H1 (cell line): ENCODE results near the gene HSPBP1.

Experiments used
- CEBPB ChIP-seq: IDR thresholded peaks from 2 replicates; pipeline ENCODE4 v1.6.1; 2012; ENCODE audit warnings: low read depth, low read length
- CREB1 ChIP-seq: IDR thresholded peaks from 2 replicates; pipeline ENCODE4 v1.6.1; 2012; ENCODE audit warnings: inconsistent platforms
- EZH2 ChIP-seq: fragments of 200-600 bp; sonication (generic); IDR thresholded peaks from 2 replicates; pipeline ENCODE4 v1.7.1; 2012; ENCODE audit warnings: low read depth, mild to moderate bottlenecking, moderate library complexity, low read length, inconsistent platforms; ENCODE audit not compliant: severe bottlenecking
- PHF8 ChIP-seq: fragments of 200-600 bp; sonication (generic); conservative IDR thresholded peaks from 2 replicates; pipeline ENCODE4 v1.7.1; 2012; ENCODE audit warnings: low read depth, mild to moderate bottlenecking, inconsistent platforms, low read length, moderate library complexity
- POLR2A ChIP-seq, 2 experiments: IDR thresholded peaks; 1 replicate in 1 of 2; 2 replicates in 1 of 2; pipeline ENCODE4 v1.6.1; 2011; ENCODE audit warnings: low read depth in 2 of 2, low read length in 2 of 2, mild to moderate bottlenecking in 2 of 2; ENCODE audit errors: control extremely low read depth in 1 of 2
- RAD21 ChIP-seq, 2 experiments: IDR thresholded peaks in 1 of 2; conservative IDR thresholded peaks in 1 of 2; 2 replicates each; pipeline ENCODE4 v1.6.1; 2011; ENCODE audit warnings: low read depth in 2 of 2, low read length in 2 of 2, improper control_type of control experiment in 1 of 2, inconsistent platforms in 1 of 2, mild to moderate bottlenecking in 1 of 2, moderate library complexity in 1 of 2
- RBBP5 ChIP-seq: IDR thresholded peaks from 2 replicates; pipeline ENCODE4 v1.7.1; 2012; ENCODE audit warnings: low read depth, mild to moderate bottlenecking, inconsistent platforms, low read length, moderate library complexity, borderline replicate concordance
- TAF1 ChIP-seq: IDR thresholded peaks from 2 replicates; pipeline ENCODE4 v1.6.1; 2011; ENCODE audit warnings: mild to moderate bottlenecking, low read depth, low read length
- TF ChIP-seq, protein P1 (sequence below), 3 experiments: IDR thresholded peaks; 1 replicate in 2 of 3; 2 replicates in 1 of 3; pipeline versions ENCODE4 v1.5.1 to v1.6.1; 2011; ENCODE audit warnings: low read length in 3 of 3, mild to moderate bottlenecking in 3 of 3, inconsistent platforms in 2 of 3, low read depth in 1 of 3, moderate library complexity in 1 of 3; ENCODE audit not compliant: insufficient read depth in 1 of 3; ENCODE audit errors: control extremely low read depth in 1 of 3
- TF ChIP-seq, protein P2 (sequence below): IDR thresholded peaks from 2 replicates; pipeline ENCODE4 v1.6.1; 2012; ENCODE audit warnings: inconsistent platforms
- TF ChIP-seq, protein P3 (sequence below): IDR thresholded peaks from 2 replicates; pipeline ENCODE4 v1.6.1; 2011; ENCODE audit warnings: low read depth, mild to moderate bottlenecking, low read length; ENCODE audit not compliant: insufficient read depth

DNA sequence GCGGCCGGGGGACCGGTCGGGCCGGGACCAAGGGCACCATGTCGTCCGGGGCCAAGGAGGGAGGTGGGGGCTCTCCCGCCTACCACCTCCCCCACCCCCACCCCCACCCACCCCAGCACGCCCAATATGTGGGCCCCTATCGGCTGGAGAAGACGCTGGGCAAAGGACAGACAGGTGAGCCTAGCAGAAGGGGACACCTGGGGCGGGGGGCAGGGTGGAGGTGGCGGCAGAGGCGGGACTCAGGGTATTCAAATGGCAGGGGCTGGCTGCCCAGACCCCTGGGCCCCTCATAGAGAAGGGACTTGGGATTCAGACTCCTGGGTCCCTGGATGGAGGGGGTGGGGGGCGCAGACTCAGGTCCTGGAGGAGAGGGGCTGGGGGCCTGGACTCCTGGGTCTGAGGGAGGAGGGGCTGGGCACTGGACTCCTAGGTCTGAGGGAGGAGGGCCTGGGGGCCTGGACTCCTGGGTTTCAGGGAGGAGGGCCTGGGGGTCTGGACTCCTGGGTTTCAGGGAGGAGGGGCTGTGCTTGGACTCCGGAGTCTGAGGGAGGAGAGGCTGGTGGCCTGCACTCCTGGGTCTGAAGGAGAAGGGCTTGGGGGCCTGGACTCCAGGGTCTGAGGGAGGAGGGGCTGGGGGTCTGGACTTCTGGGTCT, 4.6 kb upstream of the HSPBP1 start:
- TF ChIP-seq CREB1 (no peak), CEBPB (no peak), POLR2A (IDR thresholded peaks at IDR 0.05; ENCODE audit: control extremely low read depth in 1 of 2, low read depth in 2 of 2, low read length in 2 of 2) (no peak), RAD21 (IDR thresholded peaks at IDR 0.05 in 1 of 2, conservative IDR thresholded peaks at IDR 0.05 in 1 of 2; ENCODE audit: low read depth in 2 of 2, low read length in 2 of 2) (no peak), TAF1 (no peak), EZH2 (no peak), PHF8 (no peak), RBBP5 (no peak)
- TF ChIP-seq, protein P1, sequence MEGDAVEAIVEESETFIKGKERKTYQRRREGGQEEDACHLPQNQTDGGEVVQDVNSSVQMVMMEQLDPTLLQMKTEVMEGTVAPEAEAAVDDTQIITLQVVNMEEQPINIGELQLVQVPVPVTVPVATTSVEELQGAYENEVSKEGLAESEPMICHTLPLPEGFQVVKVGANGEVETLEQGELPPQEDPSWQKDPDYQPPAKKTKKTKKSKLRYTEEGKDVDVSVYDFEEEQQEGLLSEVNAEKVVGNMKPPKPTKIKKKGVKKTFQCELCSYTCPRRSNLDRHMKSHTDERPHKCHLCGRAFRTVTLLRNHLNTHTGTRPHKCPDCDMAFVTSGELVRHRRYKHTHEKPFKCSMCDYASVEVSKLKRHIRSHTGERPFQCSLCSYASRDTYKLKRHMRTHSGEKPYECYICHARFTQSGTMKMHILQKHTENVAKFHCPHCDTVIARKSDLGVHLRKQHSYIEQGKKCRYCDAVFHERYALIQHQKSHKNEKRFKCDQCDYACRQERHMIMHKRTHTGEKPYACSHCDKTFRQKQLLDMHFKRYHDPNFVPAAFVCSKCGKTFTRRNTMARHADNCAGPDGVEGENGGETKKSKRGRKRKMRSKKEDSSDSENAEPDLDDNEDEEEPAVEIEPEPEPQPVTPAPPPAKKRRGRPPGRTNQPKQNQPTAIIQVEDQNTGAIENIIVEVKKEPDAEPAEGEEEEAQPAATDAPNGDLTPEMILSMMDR (IDR thresholded peaks at IDR 0.05; ENCODE audit: control extremely low read depth in 1 of 3, insufficient read depth in 1 of 3, low read depth in 1 of 3, low read length in 3 of 3) = no peak
- TF ChIP-seq, protein P2, sequence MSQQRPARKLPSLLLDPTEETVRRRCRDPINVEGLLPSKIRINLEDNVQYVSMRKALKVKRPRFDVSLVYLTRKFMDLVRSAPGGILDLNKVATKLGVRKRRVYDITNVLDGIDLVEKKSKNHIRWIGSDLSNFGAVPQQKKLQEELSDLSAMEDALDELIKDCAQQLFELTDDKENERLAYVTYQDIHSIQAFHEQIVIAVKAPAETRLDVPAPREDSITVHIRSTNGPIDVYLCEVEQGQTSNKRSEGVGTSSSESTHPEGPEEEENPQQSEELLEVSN = no peak
- TF ChIP-seq, protein P3, sequence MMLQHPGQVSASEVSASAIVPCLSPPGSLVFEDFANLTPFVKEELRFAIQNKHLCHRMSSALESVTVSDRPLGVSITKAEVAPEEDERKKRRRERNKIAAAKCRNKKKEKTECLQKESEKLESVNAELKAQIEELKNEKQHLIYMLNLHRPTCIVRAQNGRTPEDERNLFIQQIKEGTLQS = no peak
